GM15510 (cell line): ENCODE data around the gene USP26.

Source experiments
- POLR2A ChIP-seq: IDR thresholded peaks from 3 replicates; pipeline ENCODE4 v1.6.1; 2011; ENCODE audit warnings: borderline replicate concordance; ENCODE audit not compliant: insufficient read length; ENCODE audit errors: extremely low read depth

The USP26 gene

GRCh38 chrX:133097031-133097430, at the start of gene USP26:
Gene USP26 (minus strand): TSS chrX:133097109. CDS start chrX:133028220, 68,889 bp downstream.
- TF ChIP-seq POLR2A = no peak

- TF ChIP-seq POLR2A = no peak
Observed at GRCh38 chrX:133134282-133134681, 37.4 kb upstream of the USP26 start.

- TF ChIP-seq POLR2A = no peak
Observed at GRCh38 chrX:133120406-133120805, 23.5 kb upstream of the USP26 start.

- no peak for TF ChIP-seq POLR2A
Observed at GRCh38 chrX:133094098-133094731, 2.7 kb downstream of the USP26 start.

- no peak for TF ChIP-seq POLR2A
Observed at GRCh38 chrX:133090236-133090809, 6.6 kb downstream of the USP26 start.

GRCh38 chrX:133089411-133089810, 7.5 kb downstream of the USP26 start:
- no peak for TF ChIP-seq POLR2A

GRCh38 chrX:133085785-133086184, 11.1 kb downstream of the USP26 start:
- TF ChIP-seq POLR2A = no peak

GRCh38 chrX:133083899-133084298, 13.0 kb downstream of the USP26 start:
- no peak for TF ChIP-seq POLR2A

- no peak for TF ChIP-seq POLR2A
Observed at GRCh38 chrX:133081990-133082389, 14.9 kb downstream of the USP26 start.

- TF ChIP-seq POLR2A = no peak
Observed at GRCh38 chrX:133072566-133072965, 24.3 kb downstream of the USP26 start.

GRCh38 chrX:133068461-133068860, 28.4 kb downstream of the USP26 start:
- TF ChIP-seq POLR2A = no peak

- no peak for TF ChIP-seq POLR2A
Observed at GRCh38 chrX:133056341-133056740, 40.6 kb downstream of the USP26 start.

GRCh38 chrX:133054761-133055405, 42.0 kb downstream of the USP26 start:
- no peak for TF ChIP-seq POLR2A

- no peak for TF ChIP-seq POLR2A
Observed at GRCh38 chrX:133053861-133054598, 42.9 kb downstream of the USP26 start.

GRCh38 chrX:133048751-133049150, 48.2 kb downstream of the USP26 start:
- TF ChIP-seq POLR2A = no peak
